ENCODE measurements around the gene GPR107. TPM values are rescaled to one million over a fixed set of nuclear protein-coding genes. Genes with fewer than 3 reads are reported as not detected.

GPR107 gene
- total and polyA plus RNA-seq, 2 of the 8 experiments (the other 6 are each of a cell fraction or from before 2014, with no cell fraction given): 19.3 to 30.7 TPM

DNA sequence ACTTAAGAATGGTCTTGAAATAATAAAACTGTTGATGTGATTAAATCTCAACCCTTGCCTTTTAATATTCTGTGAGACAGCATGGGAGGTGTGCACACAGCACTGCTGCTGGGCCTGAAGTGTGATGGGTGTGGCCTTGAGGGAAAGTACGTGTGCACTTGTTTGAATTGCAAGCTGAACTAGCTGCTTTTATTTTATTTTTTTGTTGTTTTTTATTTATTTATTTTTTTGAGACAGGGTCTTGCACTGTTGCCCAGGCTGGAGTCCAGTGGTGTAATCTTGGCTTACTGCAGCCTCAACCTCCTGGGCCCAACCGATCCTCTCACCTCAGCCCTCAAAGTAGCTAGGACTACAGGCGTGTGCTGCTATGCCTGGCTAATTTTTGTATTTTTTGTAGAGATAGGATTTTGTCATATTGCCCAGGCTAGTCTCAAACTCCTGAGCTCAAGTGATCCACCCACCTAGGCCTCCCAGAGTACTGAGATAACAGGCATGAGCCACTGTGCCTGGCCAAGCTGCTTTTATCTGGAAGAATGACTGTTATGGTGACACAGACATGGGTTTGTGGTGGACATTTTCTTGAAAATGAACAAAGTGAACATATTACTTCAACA lies 58.9 kb downstream of the GPR107 start:
- Histone ChIP-seq H2AFZ (ENCODE audit: low read length) (no peak overlapping the region), H2BK12ac (ENCODE audit: low read depth, low read length) (no peak overlapping the region), H3K27me3 (replicated peaks in 1 of 4; ENCODE audit: control insufficient read depth in 3 of 4, extremely low read depth in 1 of 4, insufficient read depth in 3 of 4, low read length in 3 of 4) (no peaks in the 10 kb centered on the region), H3K79me1 (ENCODE audit: low read depth, low read length) (no peaks in the 10 kb centered on the region), H3K14ac (ENCODE audit: insufficient read length) (no peak overlapping the region), H3K9ac (replicated peaks in 1 of 4; ENCODE audit: extremely low read depth in 1 of 4, low read depth in 3 of 4, low read length in 3 of 4) (no peak overlapping the region), H4K91ac (replicated peaks; ENCODE audit: insufficient read length, low read length) (no peak overlapping the region), H4K5ac (ENCODE audit: insufficient read length, low read depth, low read length) (no peak overlapping the region), H4K20me1 (replicated peaks in 1 of 2; ENCODE audit: control insufficient read depth in 1 of 2, insufficient read depth in 2 of 2, low read length in 2 of 2) (peaks cover 0 to 2% of the 10 kb centered on the region in 2 experiments), H3K4me2 (ENCODE audit: insufficient read depth in 1 of 2, low read depth in 2 of 2, low read length in 2 of 2) (no peak overlapping the region), H4K8ac (ENCODE audit: extremely low read depth, insufficient read depth, low read length) (no peak overlapping the region), H3K23ac (ENCODE audit: insufficient read length) (no peak overlapping the region), H3K18ac (ENCODE audit: extremely low read depth, low read length) (no peak overlapping the region), H3K4me1 (replicated peaks in 1 of 4; ENCODE audit: control insufficient read depth in 3 of 4, insufficient read depth in 4 of 4, low read length in 3 of 4) (peaks cover 0 to 3% (median under 1%) of the 10 kb centered on the region in 4 experiments; a peak in 2 of 7 replicates), H2BK15ac (ENCODE audit: low read length) (no peak overlapping the region), H3K9me3 (ENCODE audit: insufficient read depth in 2 of 2, low read depth in 1 of 2, low read length in 1 of 2) (no peaks in the 10 kb centered on the region), H2BK20ac (ENCODE audit: low read length) (no peak overlapping the region), H3K4ac (replicated peaks; ENCODE audit: insufficient read length, low read depth, low read length) (no peak overlapping the region), H3K4me3 (ENCODE audit: extremely low read depth in 1 of 4, insufficient read depth in 2 of 4, low read depth in 3 of 4, low read length in 4 of 4) (no peak overlapping the region), H3K36me3 (ENCODE audit: control insufficient read depth in 2 of 4, insufficient read depth in 4 of 4, low read length in 3 of 4) (peaks cover 0 to 6% (median 2%) of the 10 kb centered on the region in 4 experiments; a peak in 3 of 8 replicates), H2BK5ac (ENCODE audit: low read depth, low read length) (no peak overlapping the region), H3K27ac (ENCODE audit: low read depth, low read length) (no peak overlapping the region), H3K79me2 (ENCODE audit: control insufficient read depth in 1 of 2, insufficient read depth in 2 of 2, low read length in 2 of 2) (no peaks in the 10 kb centered on the region), H3K23me2 (ENCODE audit: low read depth, low read length) (no peaks in the 10 kb centered on the region), H2BK120ac (replicated peaks; ENCODE audit: low read depth, low read length) (no peak overlapping the region), H2AK5ac (ENCODE audit: low read depth, low read length) (no peak overlapping the region), H3K56ac (replicated peaks; ENCODE audit: insufficient read length, low read depth, low read length) (no peak overlapping the region)
- DNase-seq (ENCODE audit: low read depth in 1 of 2, low spot score in 2 of 2) (no peak), FAIRE-seq (no peak)
- ChIA-PET POLR2A (ENCODE audit: partially characterized antibody) (no interaction called here), CTCF (ENCODE audit: partially characterized antibody) (interaction anchor here (0.5 to 2.1 kb wide), 10 partner anchors 35 to 661 kb away, joined by 3 to 7 read pairs (median 3); no protein-coding TSS in a partner anchor)
- 86% methylated on average over 3 of the region's 3 CpGs; no CpG with 5 or more reads in 1 of the 2 experiments for WGBS, 2 experiments (ENCODE audit: extremely low coverage in 1 of 2, insufficient coverage in 1 of 2, insufficient read length in 1 of 2, insufficient replicate concordance in 2 of 2, low coverage in 1 of 2, low lambda C conversion rate in 2 of 2, missing lambda C conversion rate in 1 of 2)
- TF ChIP-seq, protein P1, sequence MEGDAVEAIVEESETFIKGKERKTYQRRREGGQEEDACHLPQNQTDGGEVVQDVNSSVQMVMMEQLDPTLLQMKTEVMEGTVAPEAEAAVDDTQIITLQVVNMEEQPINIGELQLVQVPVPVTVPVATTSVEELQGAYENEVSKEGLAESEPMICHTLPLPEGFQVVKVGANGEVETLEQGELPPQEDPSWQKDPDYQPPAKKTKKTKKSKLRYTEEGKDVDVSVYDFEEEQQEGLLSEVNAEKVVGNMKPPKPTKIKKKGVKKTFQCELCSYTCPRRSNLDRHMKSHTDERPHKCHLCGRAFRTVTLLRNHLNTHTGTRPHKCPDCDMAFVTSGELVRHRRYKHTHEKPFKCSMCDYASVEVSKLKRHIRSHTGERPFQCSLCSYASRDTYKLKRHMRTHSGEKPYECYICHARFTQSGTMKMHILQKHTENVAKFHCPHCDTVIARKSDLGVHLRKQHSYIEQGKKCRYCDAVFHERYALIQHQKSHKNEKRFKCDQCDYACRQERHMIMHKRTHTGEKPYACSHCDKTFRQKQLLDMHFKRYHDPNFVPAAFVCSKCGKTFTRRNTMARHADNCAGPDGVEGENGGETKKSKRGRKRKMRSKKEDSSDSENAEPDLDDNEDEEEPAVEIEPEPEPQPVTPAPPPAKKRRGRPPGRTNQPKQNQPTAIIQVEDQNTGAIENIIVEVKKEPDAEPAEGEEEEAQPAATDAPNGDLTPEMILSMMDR (IDR thresholded peaks at IDR 0.05; ENCODE audit: control extremely low read depth in 1 of 3, insufficient read depth in 1 of 3, low read depth in 1 of 3, low read length in 3 of 3): no peak
- TF ChIP-seq MAFK (IDR thresholded peaks at IDR 0.05; ENCODE audit: low read depth, low read length) (no peak), CHD2 (IDR thresholded peaks at IDR 0.05; ENCODE audit: low read length) (no peak), BACH1 (IDR thresholded peaks at IDR 0.05; ENCODE audit: low read length) (no peak), TEAD4 (IDR thresholded peaks at IDR 0.05; ENCODE audit: low read depth, low read length) (no peak), POU5F1 (IDR thresholded peaks at IDR 0.05; ENCODE audit: low read depth, low read length) (no peak), SIX5 (IDR thresholded peaks at IDR 0.05; ENCODE audit: low read depth, low read length) (no peak)
- TF ChIP-seq, protein P2, sequence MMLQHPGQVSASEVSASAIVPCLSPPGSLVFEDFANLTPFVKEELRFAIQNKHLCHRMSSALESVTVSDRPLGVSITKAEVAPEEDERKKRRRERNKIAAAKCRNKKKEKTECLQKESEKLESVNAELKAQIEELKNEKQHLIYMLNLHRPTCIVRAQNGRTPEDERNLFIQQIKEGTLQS (IDR thresholded peaks at IDR 0.05; ENCODE audit: insufficient read depth, low read depth, low read length): no peak
- TF ChIP-seq, protein P3, sequence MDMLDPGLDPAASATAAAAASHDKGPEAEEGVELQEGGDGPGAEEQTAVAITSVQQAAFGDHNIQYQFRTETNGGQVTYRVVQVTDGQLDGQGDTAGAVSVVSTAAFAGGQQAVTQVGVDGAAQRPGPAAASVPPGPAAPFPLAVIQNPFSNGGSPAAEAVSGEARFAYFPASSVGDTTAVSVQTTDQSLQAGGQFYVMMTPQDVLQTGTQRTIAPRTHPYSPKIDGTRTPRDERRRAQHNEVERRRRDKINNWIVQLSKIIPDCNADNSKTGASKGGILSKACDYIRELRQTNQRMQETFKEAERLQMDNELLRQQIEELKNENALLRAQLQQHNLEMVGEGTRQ (IDR thresholded peaks at IDR 0.05; ENCODE audit: low read length): no peak
